Mononuclear cell (primary cell): Measurements from ENCODE around the gene ATP2A3. TPM values are rescaled to one million over a fixed set of nuclear protein-coding genes. Genes with fewer than 3 reads are reported as not detected.

ENCODE experiments used
- H3K27me3 ChIP-seq: 2 replicates; pipeline ENCODE4 v1.6.0; 2011; ENCODE audit warnings: low read length, control low read depth; ENCODE audit not compliant: insufficient read depth
- H3K4me1 ChIP-seq: 2 replicates; pipeline ENCODE4 v1.5.1; 2011; ENCODE audit warnings: mild to moderate bottlenecking, low read length, control low read depth; ENCODE audit not compliant: insufficient read depth
- H3K4me3 ChIP-seq: 2 replicates; pipeline ENCODE4 v1.5.1; 2011; ENCODE audit warnings: mild to moderate bottlenecking, low read length, moderate library complexity
- H3K9me3 ChIP-seq: 2 replicates; pipeline ENCODE4 v1.5.1; 2011; ENCODE audit warnings: low read depth, mild to moderate bottlenecking, control low read depth, low read length
- total RNA-seq: library from RNA; depleted of rRNA; stranded (reverse); fragments of >200 nt; gene quantifications from one replicate; pipeline ENCODE4 v1.2.3, GENCODE V29; 2012

Gene ATP2A3
- total RNA-seq, 1 donor: 76.6 TPM

GRCh38 chr17:3885970-3886369 lies 78.3 kb downstream of the ATP2A3 start:
- no peaks in the 10 kb centered on the region for H3K27me3 ChIP-seq
- H3K4me1 ChIP-seq: peaks cover 46% of the 10 kb centered on the region
- H3K4me3 ChIP-seq: no peak overlapping the region
- H3K9me3 ChIP-seq: no peaks in the 10 kb centered on the region

- Histone ChIP-seq H3K9me3 (no peaks in the 10 kb centered on the region), H3K4me1 (peaks cover 39% of the 10 kb centered on the region), H3K27me3 (no peaks in the 10 kb centered on the region), H3K4me3 (no peak overlapping the region)
Observed at GRCh38 chr17:3885271-3885670, 79.0 kb downstream of the ATP2A3 start.

GRCh38 chr17:3884188-3884587 lies 80.0 kb downstream of the ATP2A3 start:
- H3K4me1 ChIP-seq: peaks cover 31% of the 10 kb centered on the region
- no peak overlapping the region for H3K4me3 ChIP-seq
- no peaks in the 10 kb centered on the region for H3K9me3 ChIP-seq
- no peaks in the 10 kb centered on the region for H3K27me3 ChIP-seq

GRCh38 chr17:3882276-3882675 lies 82.0 kb downstream of the ATP2A3 start:
- no peaks in the 10 kb centered on the region for H3K27me3 ChIP-seq

GRCh38 chr17:3880983-3881382 lies 83.3 kb downstream of the ATP2A3 start:
- Histone ChIP-seq H3K4me1 (peaks cover 6% of the 10 kb centered on the region), H3K27me3 (no peaks in the 10 kb centered on the region), H3K9me3 (no peaks in the 10 kb centered on the region), H3K4me3 (no peak overlapping the region)

More at GRCh38 chr17:3882276-3882675, 82.0 kb downstream of the ATP2A3 start:
- Histone ChIP-seq H3K4me3 (no peak overlapping the region), H3K4me1 (peaks cover 19% of the 10 kb centered on the region), H3K9me3 (no peaks in the 10 kb centered on the region)

GRCh38 chr17:3879591-3880417 lies 84.4 kb downstream of the ATP2A3 start:
- Histone ChIP-seq H3K9me3 (no peaks in the 10 kb centered on the region), H3K27me3 (no peaks in the 10 kb centered on the region), H3K4me3 (no peak overlapping the region), H3K4me1 (no peaks in the 10 kb centered on the region)

- Histone ChIP-seq H3K27me3 (no peaks in the 10 kb centered on the region), H3K4me3 (no peak overlapping the region), H3K9me3 (no peaks in the 10 kb centered on the region), H3K4me1 (no peaks in the 10 kb centered on the region)
Observed at GRCh38 chr17:3879186-3879585, 85.1 kb downstream of the ATP2A3 start.

GRCh38 chr17:3877220-3877619 lies 87.0 kb downstream of the ATP2A3 start:
- Histone ChIP-seq H3K4me1 (no peaks in the 10 kb centered on the region), H3K4me3 (no peak overlapping the region), H3K27me3 (no peaks in the 10 kb centered on the region), H3K9me3 (no peaks in the 10 kb centered on the region)

- H3K4me1 ChIP-seq: no peaks in the 10 kb centered on the region
- H3K27me3 ChIP-seq: no peaks in the 10 kb centered on the region
- no peak overlapping the region for H3K4me3 ChIP-seq
- H3K9me3 ChIP-seq: no peaks in the 10 kb centered on the region
Observed at GRCh38 chr17:3875317-3875716, 88.9 kb downstream of the ATP2A3 start.

Other genes starting within 250 kb of the ATP2A3 start
- gene HASPIN, start 240.5 kb downstream of the ATP2A3 start, total RNA-seq: 0.52 TPM
- 23.1 TPM for gene ITGAE, start 163.2 kb downstream of the ATP2A3 start, total RNA-seq
- 24.1 TPM for gene NCBP3, start 118.2 kb downstream of the ATP2A3 start, total RNA-seq
- gene CAMKK1, start 71.4 kb downstream of the ATP2A3 start, total RNA-seq: 5.4 TPM
- 31.6 TPM for gene P2RX1, start 48.0 kb downstream of the ATP2A3 start, total RNA-seq
- 77.1 TPM for gene ZZEF1, start 178.6 kb upstream of the ATP2A3 start, total RNA-seq
- 4.5 TPM for gene CYB5D2, start 178.8 kb upstream of the ATP2A3 start, total RNA-seq